SW 1271 (cell line): ENCODE data around the gene FRMPD4.

ENCODE experiments used
- DNase-seq, 2 experiments: peaks; one replicate each; lab custom pipeline; 2025; lab: John Stamatoyannopoulos, UW

FRMPD4 gene

GRCh38 chrX:12210971-12211370 lies 72.7 kb downstream of the FRMPD4 start:
- DNase-seq = no peak

GRCh38 chrX:12223650-12224049 lies 85.4 kb downstream of the FRMPD4 start:
- DNase-seq = no peak

GRCh38 chrX:12225107-12225506 lies 86.8 kb downstream of the FRMPD4 start:
- no peak for DNase-seq

- DNase-seq = no peak
Measured at GRCh38 chrX:12227412-12228041, 89.3 kb downstream of the FRMPD4 start.

- DNase-seq = no peak
Measured at GRCh38 chrX:12228862-12229261, 90.6 kb downstream of the FRMPD4 start.

- DNase-seq = no peak
Measured at GRCh38 chrX:12229986-12230385, 91.7 kb downstream of the FRMPD4 start.

- no peak for DNase-seq
Measured at GRCh38 chrX:12234534-12235329, 96.5 kb downstream of the FRMPD4 start.

- no peak for DNase-seq
Measured at GRCh38 chrX:12236156-12236555, 97.9 kb downstream of the FRMPD4 start.

GRCh38 chrX:12237131-12237530 lies 98.9 kb downstream of the FRMPD4 start:
- DNase-seq = no peak

GRCh38 chrX:12237771-12238170 lies 99.5 kb downstream of the FRMPD4 start:
- no peak for DNase-seq

- DNase-seq = no peak
Measured at GRCh38 chrX:12239356-12240082, 101.2 kb downstream of the FRMPD4 start.

- DNase-seq = no peak
Measured at GRCh38 chrX:12240491-12240890, 102.2 kb downstream of the FRMPD4 start.

- no peak for DNase-seq
Measured at GRCh38 chrX:12241026-12241425, 102.8 kb downstream of the FRMPD4 start.

GRCh38 chrX:12245650-12246645 lies 107.7 kb downstream of the FRMPD4 start:
- DNase-seq = no peak

GRCh38 chrX:12249997-12250396 lies 111.7 kb downstream of the FRMPD4 start:
- DNase-seq = no peak

- DNase-seq = no peak
Measured at GRCh38 chrX:12263211-12263610, 124.9 kb downstream of the FRMPD4 start.

- DNase-seq = no peak
Measured at GRCh38 chrX:12269484-12269883, 131.2 kb downstream of the FRMPD4 start.

GRCh38 chrX:12278151-12278550 lies 139.9 kb downstream of the FRMPD4 start:
- no peak for DNase-seq

GRCh38 chrX:12282991-12283390 lies 144.7 kb downstream of the FRMPD4 start:
- DNase-seq = no peak

- no peak for DNase-seq
Measured at GRCh38 chrX:12292996-12293765, 154.9 kb downstream of the FRMPD4 start.

- no peak for DNase-seq
Measured at GRCh38 chrX:12297353-12297752, 159.1 kb downstream of the FRMPD4 start.
